ENCODE measurements around the gene NDUFV3.

DNA sequence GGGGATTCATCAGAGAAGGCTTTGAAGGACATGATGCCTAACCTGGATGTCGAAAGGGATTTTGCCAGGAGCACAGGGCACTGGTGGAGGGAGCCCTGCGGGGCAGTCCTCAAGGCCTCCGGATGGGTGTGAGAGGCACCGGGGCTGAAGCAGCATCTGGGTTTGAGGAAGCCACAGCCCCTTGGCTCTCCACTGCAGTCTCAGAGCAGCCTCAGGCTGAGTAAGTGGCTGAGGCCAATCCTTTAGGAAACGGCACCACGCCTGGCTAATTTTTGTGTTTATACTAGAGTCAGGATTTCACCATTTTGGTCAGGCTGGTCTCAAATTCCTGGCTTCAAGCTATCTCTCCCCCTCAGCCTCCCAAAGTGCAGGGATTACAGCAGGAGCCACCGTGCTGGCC lies 20.4 kb downstream of the NDUFV3 start:
- TF ChIP-seq, protein P1, sequence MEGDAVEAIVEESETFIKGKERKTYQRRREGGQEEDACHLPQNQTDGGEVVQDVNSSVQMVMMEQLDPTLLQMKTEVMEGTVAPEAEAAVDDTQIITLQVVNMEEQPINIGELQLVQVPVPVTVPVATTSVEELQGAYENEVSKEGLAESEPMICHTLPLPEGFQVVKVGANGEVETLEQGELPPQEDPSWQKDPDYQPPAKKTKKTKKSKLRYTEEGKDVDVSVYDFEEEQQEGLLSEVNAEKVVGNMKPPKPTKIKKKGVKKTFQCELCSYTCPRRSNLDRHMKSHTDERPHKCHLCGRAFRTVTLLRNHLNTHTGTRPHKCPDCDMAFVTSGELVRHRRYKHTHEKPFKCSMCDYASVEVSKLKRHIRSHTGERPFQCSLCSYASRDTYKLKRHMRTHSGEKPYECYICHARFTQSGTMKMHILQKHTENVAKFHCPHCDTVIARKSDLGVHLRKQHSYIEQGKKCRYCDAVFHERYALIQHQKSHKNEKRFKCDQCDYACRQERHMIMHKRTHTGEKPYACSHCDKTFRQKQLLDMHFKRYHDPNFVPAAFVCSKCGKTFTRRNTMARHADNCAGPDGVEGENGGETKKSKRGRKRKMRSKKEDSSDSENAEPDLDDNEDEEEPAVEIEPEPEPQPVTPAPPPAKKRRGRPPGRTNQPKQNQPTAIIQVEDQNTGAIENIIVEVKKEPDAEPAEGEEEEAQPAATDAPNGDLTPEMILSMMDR (IDR thresholded peaks at IDR 0.05) = no peak
- no peak for TF ChIP-seq POLR2AphosphoS5 (IDR thresholded peaks at IDR 0.05)
